Adipocyte (in vitro differentiated cells): ENCODE measurements around the gene SNX33.
"Not testable (repeated sequence)": the region's sequence is repeated elsewhere in the genome, so short reads cannot be mapped to it uniquely, and the experiment has no call there.

ENCODE experiments used
- DNase-seq: peaks from one replicate; pipeline ENCODE4 v3.0.0-alpha.2; 2015; ENCODE audit warnings: low read depth
- H3K27me3 ChIP-seq: replicated peaks from 2 replicates; pipeline ENCODE4 v1.7.0; 2013; ENCODE audit warnings: mild to moderate bottlenecking, low read length, moderate library complexity; ENCODE audit not compliant: control insufficient read depth, insufficient read depth
- H3K36me3 ChIP-seq: 2 replicates; pipeline ENCODE4 v1.7.0; 2013; ENCODE audit warnings: low read length, mild to moderate bottlenecking, moderate library complexity; ENCODE audit not compliant: control insufficient read depth, insufficient read depth, severe bottlenecking
- H3K4me1 ChIP-seq: 2 replicates; pipeline ENCODE4 v1.7.0; 2013; ENCODE audit warnings: mild to moderate bottlenecking, low read length, moderate library complexity; ENCODE audit not compliant: control insufficient read depth, insufficient read depth
- H3K4me3 ChIP-seq: 2 replicates; pipeline ENCODE4 v1.7.0; 2013; ENCODE audit warnings: mild to moderate bottlenecking, low read length, moderate library complexity
- H3K9ac ChIP-seq: 2 replicates; pipeline ENCODE4 v1.7.0; 2013; ENCODE audit warnings: mild to moderate bottlenecking, low read length, moderate library complexity
- H3K9me3 ChIP-seq: 2 replicates; pipeline ENCODE4 v1.7.0; 2013; ENCODE audit warnings: mild to moderate bottlenecking, low read length, moderate library complexity; ENCODE audit not compliant: control insufficient read depth

The SNX33 gene

DNA sequence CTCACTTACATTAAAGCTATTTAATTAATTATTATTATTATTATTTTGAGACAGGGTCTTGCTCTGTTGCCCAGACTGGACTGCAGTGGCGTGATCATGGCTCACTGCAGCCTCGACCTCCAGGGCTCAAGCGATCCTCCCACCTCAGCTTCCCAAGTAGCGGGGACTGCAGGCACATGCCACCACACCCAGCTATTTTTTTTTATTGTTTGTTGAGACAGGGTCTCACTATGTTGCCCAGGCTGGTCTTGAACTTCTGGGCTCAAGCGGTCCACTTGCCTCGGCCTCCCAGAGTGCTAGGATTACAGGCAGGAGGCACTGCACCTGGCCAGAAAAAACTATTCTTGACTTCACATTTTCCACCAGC is 30.6 kb downstream of the SNX33 start:
- not testable (repeated sequence) for H3K4me3 ChIP-seq, H3K9me3 ChIP-seq, DNase-seq, H3K9ac ChIP-seq, H3K27me3 ChIP-seq
- Histone ChIP-seq H3K4me1 (peaks cover 30% of the 10 kb centered on the region), H3K36me3 (peaks cover 30% of the 10 kb centered on the region)

DNA sequence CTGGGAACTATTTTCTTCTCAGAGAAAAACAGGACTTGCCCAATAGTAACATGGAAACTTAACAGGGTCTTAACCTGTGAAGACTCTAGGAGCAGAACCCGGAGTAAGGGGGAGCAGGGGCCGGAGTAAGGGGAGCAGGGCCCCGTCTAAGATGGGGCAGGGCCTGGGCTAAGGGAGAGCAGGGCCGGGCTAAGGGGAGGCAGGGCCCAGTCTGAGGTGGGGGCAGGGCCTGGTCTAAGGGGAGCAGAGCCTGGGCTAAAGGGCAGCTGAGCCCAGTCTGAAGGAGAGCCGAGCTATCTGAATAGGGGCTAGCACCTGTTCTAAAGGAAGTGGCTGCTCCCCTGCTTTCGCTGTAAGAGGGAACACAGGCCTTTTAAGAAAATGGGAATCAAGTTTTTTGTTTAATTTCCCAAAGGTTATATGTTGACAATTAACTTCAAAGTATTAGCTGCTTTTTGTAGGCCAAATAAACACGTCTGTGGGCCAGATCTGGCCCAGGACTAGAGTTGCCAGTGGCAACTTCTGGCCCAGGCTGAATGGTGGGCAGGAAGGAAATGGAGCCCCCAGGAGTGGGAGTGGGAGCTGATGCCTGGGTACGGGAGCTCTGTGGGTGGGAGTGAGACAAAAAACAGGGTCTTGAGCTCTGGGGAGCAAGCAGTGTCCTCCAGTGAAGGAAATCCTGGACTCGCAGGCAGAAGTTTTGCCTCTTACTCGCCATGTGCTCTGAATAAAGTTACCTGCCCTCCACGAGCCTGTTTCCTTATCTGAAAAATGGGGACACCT is 32.5 kb downstream of the SNX33 start:
- H3K36me3 ChIP-seq, result peaks cover 39% of the 10 kb centered on the region
- H3K9me3 ChIP-seq, result no peaks in the 10 kb centered on the region
- no peak overlapping the region for H3K4me3 ChIP-seq
- H3K4me1 ChIP-seq, result peaks cover 11% of the 10 kb centered on the region
- peak overlapping the region; percentile 42 for H3K9ac ChIP-seq
- DNase-seq, result no peak
- H3K27me3 ChIP-seq, result no peaks in the 10 kb centered on the region

DNA sequence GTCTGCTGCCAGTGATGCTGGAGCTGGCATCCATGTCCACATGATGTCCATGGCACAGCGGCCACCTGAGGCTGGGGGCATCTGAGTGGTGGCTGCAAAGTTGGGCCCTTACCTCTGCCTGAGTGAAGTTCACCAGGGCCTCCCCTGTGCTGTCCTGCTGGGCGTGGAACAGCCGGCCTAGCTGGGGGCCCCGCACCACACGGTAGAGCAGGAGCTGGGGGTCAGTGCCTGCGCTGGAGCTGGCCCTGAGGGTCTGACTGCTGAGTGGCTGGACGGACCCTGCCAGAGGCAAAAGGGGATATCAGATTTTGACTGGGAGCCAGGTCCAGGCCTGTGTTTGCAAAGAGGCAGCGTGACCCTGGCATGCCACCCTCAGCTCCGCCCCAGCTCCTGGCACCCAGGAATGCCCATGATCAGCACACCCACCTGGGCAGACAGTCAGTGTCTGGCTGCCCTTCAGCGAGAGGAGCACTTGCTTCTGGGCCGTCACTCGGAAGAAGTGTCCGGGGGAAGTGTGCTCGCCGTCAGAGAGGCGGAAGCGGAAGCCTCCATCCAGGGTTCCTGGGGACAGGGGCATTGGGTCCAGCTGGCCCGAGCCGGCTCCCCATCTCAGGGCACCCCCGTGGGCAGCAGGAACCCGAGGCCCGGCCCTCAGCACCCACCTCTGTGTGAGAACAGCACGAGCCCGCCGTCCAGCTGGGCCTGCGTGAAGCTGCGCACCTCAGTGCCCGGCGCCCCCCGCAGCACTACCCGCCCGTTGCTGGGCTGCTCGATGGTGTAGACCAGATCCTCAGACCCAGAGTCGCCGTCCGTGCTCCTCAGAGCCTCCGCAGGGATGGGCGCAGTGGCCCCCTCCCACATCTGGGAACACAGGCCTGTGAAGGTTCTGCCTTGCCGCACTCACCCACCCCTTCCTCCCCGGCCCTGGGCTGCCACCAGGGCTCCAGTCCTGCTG is 34.7 kb downstream of the SNX33 start:
- no peaks in the 10 kb centered on the region for H3K27me3 ChIP-seq
- H3K9ac ChIP-seq, result no peak overlapping the region
- H3K4me1 ChIP-seq, result no peaks in the 10 kb centered on the region
- no peaks in the 10 kb centered on the region for H3K9me3 ChIP-seq
- no peak overlapping the region for H3K4me3 ChIP-seq
- H3K36me3 ChIP-seq, result peaks cover 37% of the 10 kb centered on the region
- no peak for DNase-seq

DNA sequence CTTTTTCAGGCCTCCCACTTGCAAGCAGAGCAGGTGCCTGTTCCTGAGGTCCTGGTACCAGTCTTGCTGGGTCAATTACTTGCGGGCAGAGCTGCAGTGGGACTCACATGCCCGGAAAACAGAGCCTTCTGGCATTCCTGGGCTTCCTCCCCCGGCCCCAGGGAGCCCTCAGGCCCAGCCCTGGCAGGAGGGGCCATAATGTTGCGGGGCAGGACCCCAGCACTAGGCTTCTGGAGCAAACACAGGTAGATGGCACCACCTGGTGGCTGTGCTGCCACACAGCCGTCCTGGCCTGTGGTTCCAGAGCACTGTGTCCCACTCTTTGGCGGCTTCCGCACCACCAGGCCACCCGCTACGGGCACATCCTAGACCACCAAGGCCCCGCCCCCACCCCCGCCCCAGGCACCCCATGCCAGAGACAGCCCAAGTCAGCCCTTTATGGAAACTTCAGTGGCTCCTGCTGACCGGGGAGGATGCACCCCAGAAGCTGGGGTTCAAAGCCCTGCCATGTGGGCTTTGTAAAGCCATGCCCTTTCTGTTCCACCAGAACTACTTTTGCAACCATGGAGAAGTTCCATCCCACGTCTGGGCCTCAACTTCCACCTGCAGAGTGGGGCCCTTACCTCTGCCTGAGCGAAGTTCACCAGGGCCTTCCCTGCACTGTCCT is 36.1 kb downstream of the SNX33 start:
- not testable (repeated sequence) for H3K4me3 ChIP-seq, H3K9me3 ChIP-seq, H3K27me3 ChIP-seq, H3K4me1 ChIP-seq, H3K9ac ChIP-seq
- peak; percentile 76 for DNase-seq
- H3K36me3 ChIP-seq, result peaks cover 41% of the 10 kb centered on the region

DNA sequence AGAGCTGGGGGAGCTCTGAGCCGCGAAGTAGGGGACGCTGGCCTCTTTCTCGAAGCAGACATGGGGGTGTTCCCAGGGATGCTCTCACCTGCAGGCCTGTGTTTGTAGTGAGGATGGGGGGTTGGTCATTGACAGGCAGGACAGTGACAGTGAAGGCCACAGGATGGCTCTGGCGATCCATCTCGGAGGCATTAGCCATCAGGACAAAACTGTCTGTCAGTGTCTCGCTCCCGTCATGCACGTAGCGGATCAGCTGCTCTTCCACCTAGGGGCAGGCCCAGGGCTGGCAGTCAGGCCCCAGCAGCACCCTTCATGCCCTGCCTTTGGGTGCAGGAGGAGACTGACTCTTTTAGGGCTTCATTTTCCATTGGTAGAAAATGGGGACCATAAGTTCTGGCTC is 36.9 kb downstream of the SNX33 start:
- DNase-seq, result no peak
- no peaks in the 10 kb centered on the region for H3K9me3 ChIP-seq
- no peaks in the 10 kb centered on the region for H3K4me1 ChIP-seq
- H3K9ac ChIP-seq, result no peak overlapping the region
- H3K4me3 ChIP-seq, result no peak overlapping the region
- H3K27me3 ChIP-seq, result no peaks in the 10 kb centered on the region
- H3K36me3 ChIP-seq, result peaks cover 39% of the 10 kb centered on the region

DNA sequence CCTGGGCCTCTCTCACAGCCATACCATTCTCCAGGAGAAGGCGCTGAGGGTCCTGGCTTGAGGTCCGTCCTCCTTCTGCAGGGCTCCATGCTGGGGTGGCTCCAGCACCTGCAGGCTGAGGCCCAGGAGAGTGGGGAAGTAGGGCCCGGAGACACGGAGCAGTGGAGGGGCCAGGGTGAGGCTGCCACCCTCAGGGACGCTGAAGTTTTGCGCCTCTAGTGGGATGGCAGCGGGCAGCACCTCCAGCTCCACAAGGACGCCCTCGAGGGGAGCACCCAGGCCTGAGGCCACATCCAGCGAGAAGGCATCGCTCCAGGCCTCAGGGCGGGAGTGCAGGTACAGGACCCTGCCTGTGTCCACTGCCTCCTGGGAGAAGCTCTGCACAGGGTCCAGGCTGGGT is 37.5 kb downstream of the SNX33 start:
- no peak overlapping the region for H3K9ac ChIP-seq
- H3K36me3 ChIP-seq, result peaks cover 39% of the 10 kb centered on the region
- H3K4me1 ChIP-seq, result no peaks in the 10 kb centered on the region
- no peaks in the 10 kb centered on the region for H3K27me3 ChIP-seq
- H3K4me3 ChIP-seq, result no peak overlapping the region
- no peak for DNase-seq
- H3K9me3 ChIP-seq, result no peaks in the 10 kb centered on the region

DNA sequence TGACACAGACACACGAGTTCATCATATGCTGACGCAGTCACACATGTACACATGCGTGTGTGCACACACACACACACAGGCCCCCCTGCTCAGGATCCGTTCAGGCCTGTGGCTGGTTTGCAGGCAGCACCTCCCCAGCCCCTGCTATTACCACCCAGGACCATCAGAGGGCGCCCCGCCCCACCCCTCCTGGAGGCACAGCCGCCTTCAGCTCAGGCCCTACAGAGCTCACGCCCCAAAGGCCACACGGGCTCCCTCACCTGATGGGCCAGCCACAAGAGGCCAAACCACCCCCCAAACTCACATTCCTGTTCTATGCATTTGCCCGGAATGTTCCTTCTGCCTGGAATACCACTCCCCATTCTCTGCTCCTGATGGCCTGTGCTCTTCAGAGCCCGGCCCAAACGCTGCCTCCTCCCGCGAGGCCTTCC is 38.5 kb downstream of the SNX33 start:
- not testable (repeated sequence) for H3K9ac ChIP-seq, H3K27me3 ChIP-seq, H3K4me1 ChIP-seq, H3K4me3 ChIP-seq, H3K9me3 ChIP-seq
- DNase-seq, result peak; percentile 77
- H3K36me3 ChIP-seq, result peaks cover 32% of the 10 kb centered on the region

DNA sequence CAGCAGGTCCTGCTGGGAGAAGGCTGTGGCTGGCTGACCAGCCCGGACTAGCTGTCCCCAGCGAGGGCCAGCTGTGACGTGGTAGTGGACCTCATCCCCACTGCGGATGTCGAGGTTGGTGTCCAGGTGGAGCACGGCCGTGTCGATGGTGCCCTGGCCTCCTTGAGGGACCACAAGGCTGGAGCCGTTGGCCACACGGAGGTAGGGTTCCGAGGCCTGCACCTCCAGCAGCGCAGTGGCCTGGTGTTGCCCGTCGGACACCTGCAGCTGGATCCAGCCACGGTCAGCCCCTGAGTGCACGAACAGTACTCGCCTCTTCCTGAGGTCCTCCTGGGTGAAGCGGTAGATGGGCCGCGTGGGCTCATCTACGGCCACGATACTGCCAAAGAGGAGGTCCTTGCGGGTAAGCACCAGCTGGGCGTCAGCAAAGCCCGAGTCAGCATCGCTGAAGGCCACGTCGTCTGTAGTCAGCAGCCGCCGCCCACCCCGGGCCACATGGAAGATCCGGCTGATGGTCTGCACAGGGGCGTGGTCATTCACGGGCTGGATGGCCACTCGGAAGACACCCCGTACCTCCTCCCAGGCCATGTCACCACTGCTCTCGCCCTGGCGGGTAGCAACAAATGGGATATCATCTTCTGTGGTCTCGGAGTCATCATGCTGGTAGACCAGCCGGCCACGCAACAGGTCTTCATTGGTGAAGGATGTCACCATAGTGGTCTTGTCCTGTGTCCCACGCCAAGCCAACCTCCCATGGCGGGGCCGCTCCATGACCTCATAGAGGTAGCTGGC is 40.0 kb downstream of the SNX33 start:
- Histone ChIP-seq H3K4me3 (no peak overlapping the region), H3K9me3 (no peaks in the 10 kb centered on the region), H3K36me3 (peaks cover 24% of the 10 kb centered on the region), H3K27me3 (no peaks in the 10 kb centered on the region), H3K4me1 (no peaks in the 10 kb centered on the region), H3K9ac (no peak overlapping the region)
- DNase-seq, result no peak

DNA sequence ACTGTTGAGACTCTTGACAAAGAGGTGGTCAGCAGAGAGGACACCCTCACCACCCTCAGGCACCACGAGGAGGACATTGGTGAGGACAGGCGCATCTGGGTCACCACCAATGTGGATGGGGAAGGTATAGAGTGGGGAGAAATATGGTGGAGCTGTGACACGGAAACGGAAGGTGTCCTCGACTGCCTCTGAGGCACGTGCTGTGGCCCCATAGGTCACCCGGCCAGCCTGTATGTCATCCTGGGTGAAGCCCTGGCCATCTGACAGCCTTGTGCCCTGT is 40.5 kb downstream of the SNX33 start:
- H3K4me1 ChIP-seq, result no peaks in the 10 kb centered on the region

DNA sequence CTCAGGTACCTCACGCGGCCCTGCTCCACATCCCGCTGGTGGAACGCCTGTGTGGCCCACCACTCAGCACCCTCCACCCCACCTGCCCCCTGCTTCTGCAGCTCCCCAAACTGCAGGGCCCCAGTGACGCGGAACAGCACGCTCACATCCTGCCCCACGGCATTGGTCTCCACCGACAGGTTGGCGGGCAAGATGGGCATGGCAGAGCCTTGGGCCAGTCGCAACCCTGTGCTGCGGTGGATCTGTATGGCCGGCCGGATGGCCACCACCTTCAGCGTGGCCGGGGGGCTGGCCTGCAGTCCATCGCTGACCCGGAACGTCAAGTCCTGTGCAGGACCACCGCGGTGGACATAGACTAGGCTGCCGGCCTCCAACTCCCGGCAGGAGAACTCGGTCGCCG is 41.1 kb downstream of the SNX33 start:
- no peak overlapping the region for H3K4me3 ChIP-seq
- no peak overlapping the region for H3K9ac ChIP-seq
- no peaks in the 10 kb centered on the region for H3K27me3 ChIP-seq
- peaks cover 5% of the 10 kb centered on the region for H3K4me1 ChIP-seq
- no peaks in the 10 kb centered on the region for H3K9me3 ChIP-seq
- no peak for DNase-seq
- H3K36me3 ChIP-seq, result peaks cover 24% of the 10 kb centered on the region

More for the DNA sequence above, 40.5 kb downstream of the SNX33 start:
- Histone ChIP-seq H3K9ac (no peak overlapping the region), H3K36me3 (peaks cover 24% of the 10 kb centered on the region), H3K4me3 (no peak overlapping the region), H3K27me3 (no peaks in the 10 kb centered on the region), H3K9me3 (no peaks in the 10 kb centered on the region)
- no peak for DNase-seq

DNA sequence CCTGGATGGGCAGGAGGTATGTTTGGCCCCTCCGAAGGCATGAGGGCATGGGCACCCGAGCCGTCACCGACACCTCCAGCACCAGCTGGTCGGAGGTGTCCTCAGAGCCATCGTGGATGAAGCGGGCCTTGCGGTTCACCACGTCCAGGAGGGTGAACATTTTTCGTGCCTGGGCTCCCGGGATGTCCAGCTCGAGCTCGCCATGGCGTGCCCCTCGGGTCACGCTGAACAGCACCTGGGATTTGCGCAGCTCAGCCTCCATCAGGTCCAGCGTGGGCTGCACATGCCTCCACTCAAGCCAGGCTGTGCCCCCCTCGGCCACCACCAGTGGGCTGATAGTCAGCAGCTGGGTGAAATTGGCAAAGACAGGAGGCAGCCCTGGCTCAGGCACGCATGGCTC is 41.7 kb downstream of the SNX33 start:
- H3K4me1 ChIP-seq, result peaks cover 11% of the 10 kb centered on the region
- not testable (repeated sequence) for H3K27me3 ChIP-seq, DNase-seq, H3K9ac ChIP-seq, H3K9me3 ChIP-seq, H3K4me3 ChIP-seq
- peaks cover 21% of the 10 kb centered on the region for H3K36me3 ChIP-seq
